Muscle layer of duodenum (tissue), 2 donors: ENCODE results near the gene ARHGAP30.
A peak's percentile ranks its signal among the peaks of the same experiment; 100 is the strongest.
"Not testable (repeated sequence)": the region's sequence is repeated elsewhere in the genome, so short reads cannot be mapped to it uniquely, and the experiment has no call there.

Source experiments
- H3K27ac ChIP-seq: one replicate; pipeline ENCODE4 v1.7.0; 2013; ENCODE audit warnings: mild to moderate bottlenecking, low read length
- H3K27me3 ChIP-seq: one replicate; pipeline ENCODE4 v1.7.0; 2013; ENCODE audit warnings: low read depth, mild to moderate bottlenecking, control low read depth, low read length
- H3K36me3 ChIP-seq, 2 donors: one replicate each; pipeline ENCODE4 v1.7.0; 2013; ENCODE audit warnings: low read length in 2 of 2, control low read depth in 1 of 2, mild to moderate bottlenecking in 1 of 2; ENCODE audit not compliant: insufficient read depth in 2 of 2, control insufficient read depth in 1 of 2
- H3K4me1 ChIP-seq, 2 donors: one replicate each; pipeline ENCODE4 v1.7.0; 2013; ENCODE audit warnings: low read length in 2 of 2, mild to moderate bottlenecking in 2 of 2, control low read depth in 1 of 2, moderate library complexity in 1 of 2; ENCODE audit not compliant: insufficient read depth in 2 of 2, control insufficient read depth in 1 of 2
- H3K4me3 ChIP-seq, 2 donors: one replicate each; pipeline ENCODE4 v1.7.0; 2013; ENCODE audit warnings: low read length in 2 of 2, low read depth in 1 of 2, mild to moderate bottlenecking in 1 of 2
- H3K9me3 ChIP-seq, 2 donors: one replicate each; pipeline ENCODE4 v1.7.0; 2013; ENCODE audit warnings: low read length in 2 of 2, control low read depth in 1 of 2, mild to moderate bottlenecking in 1 of 2; ENCODE audit not compliant: control insufficient read depth in 1 of 2
- donor health status: healthy.

The ARHGAP30 gene

DNA sequence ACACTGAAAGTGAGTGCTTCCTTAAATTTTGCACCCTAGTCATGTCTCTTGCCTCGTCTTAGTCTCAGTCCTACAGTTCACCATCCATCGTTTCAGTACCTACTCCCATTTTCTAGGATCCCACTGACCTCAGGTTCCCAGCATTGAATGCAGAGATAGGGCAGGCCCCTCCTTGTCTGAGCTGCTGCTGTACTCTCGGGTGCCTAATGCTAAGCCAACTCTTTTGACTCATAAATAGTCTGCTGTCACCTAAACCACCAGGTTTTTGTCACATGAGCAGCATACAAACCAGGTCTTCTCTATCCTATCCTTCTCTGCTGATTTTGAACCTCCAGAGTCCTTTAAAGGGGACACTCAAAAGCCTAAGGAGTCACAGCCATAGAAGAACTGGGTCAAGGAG lies 3.0 kb downstream of the ARHGAP30 start:
- Histone ChIP-seq H3K4me3 (no peak overlapping the region), H3K36me3 (no peaks in the 10 kb centered on the region), H3K4me1 (no peaks in the 10 kb centered on the region), H3K27ac (no peak overlapping the region), H3K27me3 (no peaks in the 10 kb centered on the region), H3K9me3 (no peaks in the 10 kb centered on the region)

GRCh38 chr1:161065681-161066080 lies 4.0 kb downstream of the ARHGAP30 start:
- not testable (repeated sequence) for H3K9me3 ChIP-seq, H3K4me1 ChIP-seq, H3K27ac ChIP-seq, H3K4me3 ChIP-seq, H3K27me3 ChIP-seq, H3K36me3 ChIP-seq

GRCh38 chr1:161063936-161064335 lies 5.8 kb downstream of the ARHGAP30 start:
- not testable (repeated sequence) for H3K4me1 ChIP-seq, H3K27ac ChIP-seq, H3K4me3 ChIP-seq, H3K9me3 ChIP-seq, H3K27me3 ChIP-seq, H3K36me3 ChIP-seq

- H3K4me3 ChIP-seq, result no peak overlapping the region
Measured at GRCh38 chr1:161061419-161061818, 8.3 kb downstream of the ARHGAP30 start.

GRCh38 chr1:161059293-161059692 lies 10.4 kb downstream of the ARHGAP30 start:
- Histone ChIP-seq H3K4me1 (no peaks in the 10 kb centered on the region), H3K36me3 (no peaks in the 10 kb centered on the region), H3K27me3 (no peaks in the 10 kb centered on the region), H3K27ac (no peak overlapping the region), H3K9me3 (no peaks in the 10 kb centered on the region), H3K4me3 (no peak overlapping the region)

More at GRCh38 chr1:161061419-161061818, 8.3 kb downstream of the ARHGAP30 start:
- no peaks in the 10 kb centered on the region for H3K36me3 ChIP-seq
- H3K9me3 ChIP-seq, result no peaks in the 10 kb centered on the region
- H3K4me1 ChIP-seq, result no peaks in the 10 kb centered on the region
- H3K27me3 ChIP-seq, result no peaks in the 10 kb centered on the region
- no peak overlapping the region for H3K27ac ChIP-seq

GRCh38 chr1:161054805-161055204 lies 14.9 kb downstream of the ARHGAP30 start:
- no peaks in the 10 kb centered on the region for H3K9me3 ChIP-seq
- H3K4me3 ChIP-seq, result no peak overlapping the region
- no peak overlapping the region for H3K27ac ChIP-seq
- H3K27me3 ChIP-seq, result no peaks in the 10 kb centered on the region
- H3K36me3 ChIP-seq, result no peaks in the 10 kb centered on the region
- no peaks in the 10 kb centered on the region for H3K4me1 ChIP-seq

GRCh38 chr1:161054232-161054631 lies 15.5 kb downstream of the ARHGAP30 start:
- H3K27ac ChIP-seq, result no peak overlapping the region
- H3K36me3 ChIP-seq, result peaks cover under 1 to 3% of the 10 kb centered on the region in 2 donors
- H3K27me3 ChIP-seq, result no peaks in the 10 kb centered on the region

DNA sequence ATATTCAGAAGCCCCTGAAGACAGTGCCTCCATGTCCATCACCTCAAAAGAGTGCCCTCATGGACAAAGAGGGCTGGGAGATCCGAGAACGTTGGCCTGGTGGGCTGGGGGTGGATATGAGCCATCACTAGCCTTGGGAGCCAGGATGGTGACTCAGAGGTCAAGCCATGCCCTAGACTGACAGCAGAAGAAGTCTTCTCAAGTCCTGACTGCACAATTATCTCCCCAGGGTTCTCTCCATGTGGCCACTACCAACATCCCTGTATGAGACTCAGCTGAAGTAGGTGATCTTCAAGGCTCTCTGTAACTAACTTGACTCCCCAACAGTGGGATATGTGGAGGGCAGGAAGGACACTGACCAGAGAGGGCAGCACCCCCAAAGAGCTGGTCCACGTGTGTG lies 16.8 kb downstream of the ARHGAP30 start:
- H3K27ac ChIP-seq, result no peak overlapping the region
- H3K4me1 ChIP-seq, result no peaks in the 10 kb centered on the region
- no peaks in the 10 kb centered on the region for H3K9me3 ChIP-seq
- H3K4me3 ChIP-seq, result no peak overlapping the region
- peaks cover 4% of the 10 kb centered on the region in 2 donors for H3K36me3 ChIP-seq
- no peaks in the 10 kb centered on the region for H3K27me3 ChIP-seq

More at GRCh38 chr1:161054232-161054631, 15.5 kb downstream of the ARHGAP30 start:
- H3K4me3 ChIP-seq, result no peak overlapping the region
- no peaks in the 10 kb centered on the region for H3K4me1 ChIP-seq
- no peaks in the 10 kb centered on the region for H3K9me3 ChIP-seq

DNA sequence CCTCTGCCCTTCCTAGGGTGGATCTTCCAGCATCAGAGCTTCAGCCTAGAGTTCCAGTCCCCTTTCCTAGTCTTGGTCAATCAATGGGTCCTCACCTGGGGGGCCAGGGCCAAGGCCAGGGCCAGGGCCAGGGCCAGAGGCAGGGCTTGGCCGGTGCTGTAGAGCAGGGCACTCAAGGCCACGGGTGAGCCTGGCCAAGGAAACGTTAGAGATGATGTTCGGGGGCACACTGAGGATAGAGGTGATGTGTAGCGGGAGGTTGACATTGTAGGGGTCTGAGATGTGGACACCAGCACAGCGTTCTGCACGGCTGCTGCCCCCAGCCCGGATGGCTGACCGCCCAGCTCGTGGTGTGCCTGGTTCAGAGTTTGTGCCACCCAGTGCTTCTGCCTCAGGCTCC lies 18.5 kb downstream of the ARHGAP30 start:
- Histone ChIP-seq H3K36me3 (peaks cover 4% of the 10 kb centered on the region in 2 donors), H3K27me3 (no peaks in the 10 kb centered on the region)

GRCh38 chr1:161048949-161049722 lies 20.6 kb downstream of the ARHGAP30 start:
- no peaks in the 10 kb centered on the region for H3K9me3 ChIP-seq
- no peak overlapping the region for H3K4me3 ChIP-seq
- H3K27ac ChIP-seq, result no peak overlapping the region
- peaks cover 4 to 6% of the 10 kb centered on the region in 2 donors for H3K36me3 ChIP-seq
- H3K4me1 ChIP-seq, result peaks cover 3 to 4% of the 10 kb centered on the region in 2 donors
- H3K27me3 ChIP-seq, result no peaks in the 10 kb centered on the region

More for the DNA sequence above, 18.5 kb downstream of the ARHGAP30 start:
- no peaks in the 10 kb centered on the region for H3K4me1 ChIP-seq
- H3K9me3 ChIP-seq, result no peaks in the 10 kb centered on the region
- H3K27ac ChIP-seq, result no peak overlapping the region
- H3K4me3 ChIP-seq, result no peak overlapping the region

- H3K27me3 ChIP-seq, result no peaks in the 10 kb centered on the region
- H3K36me3 ChIP-seq, result peaks cover 8 to 11% of the 10 kb centered on the region in 2 donors
- no peaks in the 10 kb centered on the region for H3K9me3 ChIP-seq
- H3K27ac ChIP-seq, result peak overlapping the region; percentile 64
- peaks cover 4 to 6% of the 10 kb centered on the region in 2 donors for H3K4me1 ChIP-seq
- H3K4me3 ChIP-seq, result no peak overlapping the region
Measured at GRCh38 chr1:161047436-161048420, 22.0 kb downstream of the ARHGAP30 start.
